ENCODE results near the gene SHC3.

SHC3 gene

GRCh38 chr9:89106224-89106851 is 72.3 kb downstream of the SHC3 start:
- DNase-seq (ENCODE audit: low read depth in 2 of 2) = no peak

GRCh38 chr9:89104821-89105220 is 73.8 kb downstream of the SHC3 start:
- DNase-seq (ENCODE audit: low read depth in 2 of 2) = no peak

GRCh38 chr9:89097219-89097618 is 81.4 kb downstream of the SHC3 start:
- DNase-seq (ENCODE audit: low read depth in 2 of 2) = no peak

- no peak for DNase-seq (ENCODE audit: low read depth in 2 of 2)
These were observed 81.8 kb downstream of the SHC3 start for GRCh38 chr9:89096807-89097206.

GRCh38 chr9:89095761-89096528 is 82.7 kb downstream of the SHC3 start:
- DNase-seq (ENCODE audit: low read depth in 2 of 2) = no peak

- DNase-seq (ENCODE audit: low read depth in 2 of 2) = no peak
These were observed 85.2 kb downstream of the SHC3 start for GRCh38 chr9:89093201-89093975.

- no peak for DNase-seq (ENCODE audit: low read depth in 2 of 2)
These were observed 89.4 kb downstream of the SHC3 start for GRCh38 chr9:89089176-89089575.

GRCh38 chr9:89083626-89084025 is 95.0 kb downstream of the SHC3 start:
- DNase-seq (ENCODE audit: low read depth in 2 of 2) = no peak

GRCh38 chr9:89080193-89080592 is 98.4 kb downstream of the SHC3 start:
- DNase-seq (ENCODE audit: low read depth in 2 of 2) = no peak

GRCh38 chr9:89079391-89079790 is 99.2 kb downstream of the SHC3 start:
- no peak for DNase-seq (ENCODE audit: low read depth in 2 of 2)

GRCh38 chr9:89078860-89079259 is 99.8 kb downstream of the SHC3 start:
- no peak for DNase-seq (ENCODE audit: low read depth in 2 of 2)

GRCh38 chr9:89078421-89078820 is 100.2 kb downstream of the SHC3 start:
- no peak for DNase-seq (ENCODE audit: low read depth in 2 of 2)

- no peak for DNase-seq (ENCODE audit: low read depth in 2 of 2)
These were observed 101.1 kb downstream of the SHC3 start for GRCh38 chr9:89077519-89077918.

- no peak for DNase-seq (ENCODE audit: low read depth in 2 of 2)
These were observed 105.2 kb downstream of the SHC3 start for GRCh38 chr9:89073397-89073796.

- DNase-seq (ENCODE audit: low read depth in 2 of 2) = no peak
These were observed 107.0 kb downstream of the SHC3 start for GRCh38 chr9:89071591-89071990.

- DNase-seq (ENCODE audit: low read depth in 2 of 2) = no peak
These were observed 111.8 kb downstream of the SHC3 start for GRCh38 chr9:89066835-89067234.

- DNase-seq (ENCODE audit: low read depth in 2 of 2) = no peak
These were observed 112.7 kb downstream of the SHC3 start for GRCh38 chr9:89065921-89066320.

GRCh38 chr9:89060790-89061189 is 117.8 kb downstream of the SHC3 start:
- DNase-seq (ENCODE audit: low read depth in 2 of 2) = no peak

- no peak for DNase-seq (ENCODE audit: low read depth in 2 of 2)
These were observed 118.6 kb downstream of the SHC3 start for GRCh38 chr9:89059925-89060506.

- DNase-seq (ENCODE audit: low read depth in 2 of 2) = no peak
These were observed 119.7 kb downstream of the SHC3 start for GRCh38 chr9:89058906-89059305.

- no peak for DNase-seq (ENCODE audit: low read depth in 2 of 2)
These were observed 123.6 kb downstream of the SHC3 start for GRCh38 chr9:89054865-89055495.

GRCh38 chr9:89053301-89053700 is 125.3 kb downstream of the SHC3 start:
- DNase-seq (ENCODE audit: low read depth in 2 of 2) = no peak

Measured in stimulated activated CD4-positive, alpha-beta T cell treated with anti-CD3 and anti-CD28 coated beads, Interleukin-4, amount 100 ng/mL, for 48 hours (primary cell).